HAP-1 (cell line): ENCODE results near the gene FOXO1.

Experiments used
- DNase-seq, 2 experiments: peaks; one replicate each; pipeline ENCODE4 v3.0.0-alpha.2; 2016 to 2020; ENCODE audit warnings: low spot score in 2 of 2
- H3K27me3 ChIP-seq: fragments of 250-450 bp; sonication (Bioruptor Pico); 2 replicates; pipeline ENCODE4 v1.5.1; 2020; ENCODE audit warnings: low read depth, mild to moderate bottlenecking, moderate library complexity
- H3K36me3 ChIP-seq: fragments of 250-450 bp; sonication (Bioruptor Pico); replicated peaks from 2 replicates; pipeline ENCODE4 v1.5.1; 2020; ENCODE audit warnings: mild to moderate bottlenecking
- H3K4me1 ChIP-seq: fragments of 250-450 bp; sonication (Bioruptor Pico); 2 replicates; pipeline ENCODE4 v1.5.1; 2020; ENCODE audit warnings: mild to moderate bottlenecking
- H3K4me3 ChIP-seq: fragments of 250-450 bp; sonication (Bioruptor Pico); 2 replicates; pipeline ENCODE4 v1.5.1; 2020; ENCODE audit warnings: mild to moderate bottlenecking, moderate library complexity
- H3K9me3 ChIP-seq: fragments of 250-450 bp; sonication (Bioruptor Pico); 2 replicates; pipeline ENCODE4 v1.5.1; 2020; ENCODE audit warnings: mild to moderate bottlenecking, moderate library complexity
- in situ Hi-C: fragments of 300-500 bp; cut with MboI; formaldehyde crosslinking; loops from 3 replicates; pipeline ENCODE4 v1.14.3; 2020; ENCODE audit warnings: low sequenced_read_pairs, inconsistent platforms, mixed read lengths

Gene FOXO1

GRCh38 chr13:40618581-40619478, 47.6 kb downstream of the FOXO1 start:
- no peaks in the 10 kb centered on the region for H3K27me3 ChIP-seq
- peaks cover 23% of the 10 kb centered on the region for H3K4me1 ChIP-seq
- H3K4me3 ChIP-seq, result no peak overlapping the region
- H3K36me3 ChIP-seq, result no peaks in the 10 kb centered on the region
- DNase-seq, result no peak
- in situ Hi-C loops, result no loop called here
- H3K9me3 ChIP-seq, result no peaks in the 10 kb centered on the region

- in situ Hi-C loops, result no loop called here
- H3K4me1 ChIP-seq, result peaks cover 15% of the 10 kb centered on the region
- H3K9me3 ChIP-seq, result no peaks in the 10 kb centered on the region
- no peaks in the 10 kb centered on the region for H3K27me3 ChIP-seq
- H3K4me3 ChIP-seq, result no peak overlapping the region
- H3K36me3 ChIP-seq, result no peaks in the 10 kb centered on the region
- DNase-seq, result no peak
These were observed 48.6 kb downstream of the FOXO1 start for GRCh38 chr13:40617801-40618356.

GRCh38 chr13:40615619-40616018, 50.8 kb downstream of the FOXO1 start:
- in situ Hi-C loops, result no loop called here
- Histone ChIP-seq H3K4me3 (no peak overlapping the region), H3K4me1 (0 out of 2 replicates have a peak, but pooled peaks cover 3% of the 10 kb centered on the region), H3K27me3 (no peaks in the 10 kb centered on the region), H3K36me3 (no peaks in the 10 kb centered on the region), H3K9me3 (no peaks in the 10 kb centered on the region)
- DNase-seq, result no peak

GRCh38 chr13:40613914-40614313, 52.5 kb downstream of the FOXO1 start:
- Histone ChIP-seq H3K4me1 (no peaks in the 10 kb centered on the region), H3K27me3 (no peaks in the 10 kb centered on the region), H3K4me3 (no peak overlapping the region), H3K36me3 (no peaks in the 10 kb centered on the region), H3K9me3 (no peaks in the 10 kb centered on the region)
- in situ Hi-C loops, result no loop called here
- DNase-seq, result no peak

- Histone ChIP-seq H3K4me3 (no peak overlapping the region), H3K27me3 (no peaks in the 10 kb centered on the region), H3K4me1 (no peaks in the 10 kb centered on the region), H3K36me3 (no peaks in the 10 kb centered on the region), H3K9me3 (no peaks in the 10 kb centered on the region; the same call in 1 of the 2 replicates)
- no peak for DNase-seq
- in situ Hi-C loops, result no loop called here
These were observed 53.1 kb downstream of the FOXO1 start for GRCh38 chr13:40613192-40613818.

GRCh38 chr13:40612041-40612440, 54.4 kb downstream of the FOXO1 start:
- H3K9me3 ChIP-seq, result no peaks in the 10 kb centered on the region; the same call in 1 of the 2 replicates
- no peaks in the 10 kb centered on the region for H3K36me3 ChIP-seq

GRCh38 chr13:40611635-40612034, 54.8 kb downstream of the FOXO1 start:
- Histone ChIP-seq H3K9me3 (no peaks in the 10 kb centered on the region; the same call in 1 of the 2 replicates), H3K4me3 (no peak overlapping the region), H3K4me1 (no peaks in the 10 kb centered on the region), H3K27me3 (no peaks in the 10 kb centered on the region), H3K36me3 (no peaks in the 10 kb centered on the region)
- DNase-seq, result no peak
- in situ Hi-C loops, result no loop called here

More at GRCh38 chr13:40612041-40612440, 54.4 kb downstream of the FOXO1 start:
- Histone ChIP-seq H3K4me3 (no peak overlapping the region), H3K27me3 (no peaks in the 10 kb centered on the region), H3K4me1 (no peaks in the 10 kb centered on the region)
- in situ Hi-C loops, result no loop called here
- no peak for DNase-seq

- Histone ChIP-seq H3K9me3 (no peaks in the 10 kb centered on the region; the same call in 1 of the 2 replicates), H3K4me1 (no peaks in the 10 kb centered on the region), H3K27me3 (no peaks in the 10 kb centered on the region), H3K36me3 (no peaks in the 10 kb centered on the region), H3K4me3 (no peak overlapping the region)
- DNase-seq, result no peak
- in situ Hi-C loops, result no loop called here
These were observed 55.4 kb downstream of the FOXO1 start for GRCh38 chr13:40611004-40611403.

- no peaks in the 10 kb centered on the region for H3K36me3 ChIP-seq
- no peaks in the 10 kb centered on the region for H3K4me1 ChIP-seq
- no peaks in the 10 kb centered on the region for H3K27me3 ChIP-seq
- H3K9me3 ChIP-seq, result no peaks in the 10 kb centered on the region; the same call in 1 of the 2 replicates
- no peak overlapping the region for H3K4me3 ChIP-seq
- DNase-seq, result no peak
- in situ Hi-C loops, result no loop called here
These were observed 56.3 kb downstream of the FOXO1 start for GRCh38 chr13:40609972-40610726.

- DNase-seq, result no peak
- no peaks in the 10 kb centered on the region for H3K27me3 ChIP-seq
- H3K9me3 ChIP-seq, result no peaks in the 10 kb centered on the region; the same call in 1 of the 2 replicates
- no peak overlapping the region for H3K4me3 ChIP-seq
- no peaks in the 10 kb centered on the region for H3K36me3 ChIP-seq
- in situ Hi-C loops, result no loop called here
- H3K4me1 ChIP-seq, result no peaks in the 10 kb centered on the region
These were observed 58.1 kb downstream of the FOXO1 start for GRCh38 chr13:40608308-40608707.

GRCh38 chr13:40605573-40605972, 60.9 kb downstream of the FOXO1 start:
- Histone ChIP-seq H3K9me3 (no peaks in the 10 kb centered on the region; the same call in none of the 2 replicates), H3K4me3 (no peak overlapping the region), H3K36me3 (no peaks in the 10 kb centered on the region), H3K4me1 (no peaks in the 10 kb centered on the region), H3K27me3 (no peaks in the 10 kb centered on the region)
- in situ Hi-C loops, result no loop called here
- DNase-seq, result no peak

- in situ Hi-C loops, result no loop called here
- Histone ChIP-seq H3K4me1 (no peaks in the 10 kb centered on the region), H3K4me3 (no peak overlapping the region), H3K27me3 (no peaks in the 10 kb centered on the region), H3K9me3 (no peaks in the 10 kb centered on the region; the same call in none of the 2 replicates), H3K36me3 (no peaks in the 10 kb centered on the region)
- no peak for DNase-seq
These were observed 62.3 kb downstream of the FOXO1 start for GRCh38 chr13:40604135-40604534.

- Histone ChIP-seq H3K4me1 (peaks cover 4% of the 10 kb centered on the region; the same call in 1 of the 2 replicates), H3K9me3 (no peaks in the 10 kb centered on the region; the same call in 1 of the 2 replicates), H3K4me3 (no peak overlapping the region), H3K36me3 (no peaks in the 10 kb centered on the region), H3K27me3 (no peaks in the 10 kb centered on the region)
- DNase-seq, result no peak
- in situ Hi-C loops, result no loop called here
These were observed 66.2 kb downstream of the FOXO1 start for GRCh38 chr13:40600149-40600751.
